CD4-positive, alpha-beta memory T cell (primary cell): ENCODE results near the gene WNT3A. TPM values are rescaled to one million over a fixed set of nuclear protein-coding genes. Genes with fewer than 3 reads are reported as not detected.

Source experiments
- CTCF ChIA-PET: fragments of 350-600 bp; sonication (Branson Sonifier 250); formaldehyde crosslinking; loops from one replicate; lab custom pipeline; 2021; ENCODE audit warnings: inconsistent platforms; ENCODE audit not compliant: partially characterized antibody; lab: Charles Lee
- POLR2A ChIA-PET: fragments of 350-600 bp; sonication (Branson Sonifier 250); formaldehyde crosslinking; loops from one replicate; lab custom pipeline; 2021; ENCODE audit not compliant: partially characterized antibody; lab: Charles Lee
- DNase-seq, 5 donors: peaks; one replicate each; pipeline versions ENCODE4 v3.0.0 to v3.0.0-alpha.2; 2020 to 2022; ENCODE audit warnings: mixed read lengths in 1 of 5
- H3K27ac ChIP-seq: one replicate; pipeline ENCODE4 v1.7.0; 2013; ENCODE audit warnings: low read depth, low read length
- H3K27me3 ChIP-seq: 2 replicates; pipeline ENCODE4 v1.7.0; 2013; ENCODE audit warnings: mild to moderate bottlenecking, low read length, moderate library complexity; ENCODE audit not compliant: insufficient read depth
- H3K36me3 ChIP-seq: 2 replicates; pipeline ENCODE4 v1.7.0; 2013; ENCODE audit warnings: mild to moderate bottlenecking, low read length, moderate library complexity; ENCODE audit not compliant: insufficient read depth
- H3K4me1 ChIP-seq: 2 replicates; pipeline ENCODE4 v1.7.0; 2013; ENCODE audit warnings: mild to moderate bottlenecking, low read length, moderate library complexity; ENCODE audit not compliant: insufficient read depth
- H3K4me3 ChIP-seq, 2 donors: one replicate each; pipeline ENCODE4 v1.7.0; 2013; ENCODE audit warnings: low read length in 2 of 2, mild to moderate bottlenecking in 1 of 2
- H3K9me3 ChIP-seq, 2 donors: one replicate each; pipeline ENCODE4 v1.7.0; 2013; ENCODE audit warnings: low read length in 2 of 2, control low read depth in 1 of 2; ENCODE audit not compliant: control insufficient read depth in 1 of 2
- H3K27ac Mint-ChIP-seq, 7 donors: one replicate each; pipeline ENCODE4 v1.8.0; 2020 to 2021; ENCODE audit warnings: mixed read lengths in 7 of 7, mild to moderate bottlenecking in 6 of 7, inconsistent platforms in 3 of 7, moderate library complexity in 3 of 7
- H3K27me3 Mint-ChIP-seq, 2 donors: one replicate each; pipeline ENCODE4 v1.8.0; 2020 to 2021; ENCODE audit warnings: mixed read lengths in 2 of 2
- H3K36me3 Mint-ChIP-seq, 2 donors: one replicate each; pipeline ENCODE4 v1.8.0; 2020 to 2021; ENCODE audit warnings: mixed read lengths in 2 of 2, inconsistent platforms in 1 of 2, mild to moderate bottlenecking in 1 of 2
- H3K4me1 Mint-ChIP-seq, 4 donors: one replicate each; pipeline ENCODE4 v1.8.0; 2020 to 2021; ENCODE audit warnings: mixed read lengths in 4 of 4, mild to moderate bottlenecking in 1 of 4
- H3K4me3 Mint-ChIP-seq, 8 donors: one replicate each; pipeline ENCODE4 v1.8.0; 2020 to 2021; ENCODE audit warnings: mixed read lengths in 8 of 8, mild to moderate bottlenecking in 7 of 8, moderate library complexity in 6 of 8, inconsistent platforms in 3 of 8
- H3K9me3 Mint-ChIP-seq, 8 donors: one replicate each; pipeline ENCODE4 v1.8.0; 2020 to 2021; ENCODE audit warnings: mixed read lengths in 8 of 8, mild to moderate bottlenecking in 5 of 8, inconsistent platforms in 3 of 8, moderate library complexity in 1 of 8
- intact Hi-C: fragments of 100-400 bp; cut with micrococcal nuclease; formaldehyde crosslinking; loops from one replicate; pipeline ENCODE4 v1.15.1; 2023
- polyA plus RNA-seq, 2 donors: library from polyadenylated mRNA; unstranded; fragments of 300-500 nt; fragmentation: Illumina TruSeq; gene quantifications; one replicate each; pipeline ENCODE4 v1.2.3, GENCODE V29; 2021
- total RNA-seq, 2 experiments: library from RNA; stranded (reverse); gene quantifications; one replicate each; pipeline ENCODE4 v1.2.3, GENCODE V29; 2021

WNT3A gene
- total and polyA plus RNA-seq, 4 experiments from 2014 or later, result not detected

- Mint-ChIP-seq H3K27me3 (no peaks in the 10 kb centered on the region), H3K4me1 (peaks cover 6 to 59% (median 34%) of the 10 kb centered on the region in 4 donors), H3K36me3 (peaks cover 18 to 48% of the 10 kb centered on the region in 2 donors), H3K4me3 (peak overlapping the region; percentile 68 to 94 (median 80)), H3K27ac (peak overlapping the region; percentile 91 to 96 (median 93)), H3K9me3 (peaks cover 0 to 9% (median 0%) of the 10 kb centered on the region in 8 donors)
- DNase-seq, result peak in 4 of 5 donors; percentile 32 to 74 (median 40)
- peak overlapping the region in 1 of 2 donors; percentile 98 for H3K4me3 ChIP-seq
- intact Hi-C loops, result no loop called here
- H3K36me3 ChIP-seq, result peaks cover 43% of the 10 kb centered on the region
- no peaks in the 10 kb centered on the region for H3K9me3 ChIP-seq
- POLR2A ChIA-PET, result interaction anchor here (0.7 to 12.8 kb wide), 3 partner anchors 15 to 336 kb away, joined by 3 to 146 read pairs (median 3); partner anchors contain the start of gene ARF1
- CTCF ChIA-PET, result interaction anchor here (1.1 to 1.2 kb wide), 2 partner anchors 18 to 19 kb away, joined by 3 to 4 read pairs; partner anchors contain the start of gene ARF1
- H3K27ac ChIP-seq, result peak overlapping the region; percentile 85
- peaks cover 20% of the 10 kb centered on the region for H3K4me1 ChIP-seq
- H3K27me3 ChIP-seq, result no peaks in the 10 kb centered on the region
These were observed 94.8 kb downstream of the WNT3A start for GRCh38 chr1:228101614-228101993.

- Histone ChIP-seq H3K27ac (peak overlapping the region; percentile 85), H3K36me3 (peaks cover 41% of the 10 kb centered on the region), H3K4me1 (peaks cover 20% of the 10 kb centered on the region), H3K27me3 (no peaks in the 10 kb centered on the region), H3K4me3 (peak overlapping the region; percentile 29 to 98), H3K9me3 (no peaks in the 10 kb centered on the region)
- Mint-ChIP-seq H3K27me3 (no peaks in the 10 kb centered on the region), H3K36me3 (peaks cover 18 to 46% of the 10 kb centered on the region in 2 donors), H3K4me1 (peaks cover 6 to 64% (median 32%) of the 10 kb centered on the region in 4 donors), H3K9me3 (peaks cover 0 to 9% (median 0%) of the 10 kb centered on the region in 8 donors), H3K27ac (peak overlapping the region; percentile 87 to 97 (median 93)), H3K4me3 (peak overlapping the region; percentile 82 to 94 (median 85))
- intact Hi-C loops, result no loop called here
- POLR2A ChIA-PET, result interaction anchor here (0.6 to 12.8 kb wide), 4 partner anchors 16 to 336 kb away, joined by 3 to 146 read pairs (median 3); partner anchors contain the start of genes ARF1 and IBA57
- DNase-seq, result peak; percentile 62 to 84 (median 65)
- CTCF ChIA-PET, result interaction anchor here (1.1 to 1.2 kb wide), 2 partner anchors 18 to 20 kb away, joined by 3 to 4 read pairs; partner anchors contain the start of gene ARF1
These were observed 95.4 kb downstream of the WNT3A start for GRCh38 chr1:228101994-228102790.

- CTCF ChIA-PET, result no interaction called here
- Histone ChIP-seq H3K27ac (peak within 1 kb of the TSS; percentile 85), H3K4me1 (peaks cover 25% of the 10 kb centered on the region), H3K4me3 (peak within 1 kb of the TSS; percentile 54 to 98), H3K9me3 (no peaks in the 10 kb centered on the region), H3K36me3 (peaks cover 33% of the 10 kb centered on the region), H3K27me3 (no peaks in the 10 kb centered on the region)
- Mint-ChIP-seq H3K4me1 (peaks cover 6 to 61% (median 33%) of the 10 kb centered on the region in 4 donors), H3K36me3 (peaks cover 11 to 40% of the 10 kb centered on the region in 2 donors), H3K4me3 (peak within 1 kb of the TSS; percentile 90 to 95 (median 94)), H3K27ac (peak within 1 kb of the TSS; percentile 93 to 97 (median 97)), H3K27me3 (no peaks in the 10 kb centered on the region), H3K9me3 (peaks cover 0 to 9% (median 0%) of the 10 kb centered on the region in 8 donors)
- peak; percentile 93 to 95 (median 94) for DNase-seq
- intact Hi-C loops, result loop anchor here (1.0 kb wide), 3 partner anchors 21 to 62 kb away; partner anchors contain the start of genes ARF1, GUK1 and IBA57
- POLR2A ChIA-PET, result interaction anchor here (1.3 to 2.6 kb wide), 2 partner anchors 20 to 63 kb away, joined by 7 to 13 read pairs; partner anchors contain the start of genes ARF1 and IBA57
These were observed 96.2 kb downstream of the WNT3A start, which contains the start of gene C1orf35 for GRCh38 chr1:228102791-228103620. Gene C1orf35, minus strand, starts transcription at chr1:228103325. Its CDS starts 98 bp downstream, at chr1:228103227.

GRCh38 chr1:228104526-228105269 is 97.9 kb downstream of the WNT3A start:
- ChIA-PET POLR2A (interaction anchor here (1.4 to 3.1 kb wide), 5 partner anchors 14 to 61 kb away, joined by 4 to 13 read pairs (median 7); partner anchors contain the start of genes ARF1, GUK1 and IBA57), CTCF (no interaction called here)
- Histone ChIP-seq H3K27me3 (no peaks in the 10 kb centered on the region), H3K27ac (no peak overlapping the region), H3K36me3 (peaks cover 17% of the 10 kb centered on the region), H3K9me3 (no peaks in the 10 kb centered on the region), H3K4me1 (peaks cover 35% of the 10 kb centered on the region), H3K4me3 (no peak overlapping the region)
- no peak for DNase-seq
- Mint-ChIP-seq H3K4me3 (peak overlapping the region; percentile 59 to 94 (median 84)), H3K4me1 (peaks cover 10 to 65% (median 39%) of the 10 kb centered on the region in 4 donors), H3K27ac (peak overlapping the region; percentile 10 to 97 (median 83)), H3K36me3 (peaks cover 0 to 31% of the 10 kb centered on the region in 2 donors), H3K27me3 (no peaks in the 10 kb centered on the region), H3K9me3 (peaks cover 0 to 9% (median 0%) of the 10 kb centered on the region in 8 donors)
- intact Hi-C loops, result loop anchor here (5.0 kb wide), 1 partner anchor 1403 kb away; the partner anchor contains the start of gene NUP133

- ChIA-PET CTCF (interaction anchor here (1.1 to 1.9 kb wide), 2 partner anchors 25 to 60 kb away, joined by 3 to 4 read pairs; partner anchors contain the start of gene IBA57), POLR2A (interaction anchor here (0.8 to 3.1 kb wide), 6 partner anchors 15 to 170 kb away, joined by 3 to 13 read pairs (median 6); partner anchors contain the start of genes ARF1, GUK1 and IBA57)
- H3K27ac ChIP-seq, result no peak overlapping the region
- peaks cover 0 to 29% of the 10 kb centered on the region in 2 donors for H3K36me3 Mint-ChIP-seq
- H3K4me1 ChIP-seq, result peaks cover 41% of the 10 kb centered on the region
- intact Hi-C loops, result loop anchor here (5.0 kb wide), 1 partner anchor 1402 kb away; the partner anchor contains the start of gene NUP133
- peak overlapping the region in 4 of 8 donors; percentile 7 to 94 (median 86) for H3K4me3 Mint-ChIP-seq
- peaks cover 0 to 7% (median 0%) of the 10 kb centered on the region in 8 donors for H3K9me3 Mint-ChIP-seq
- peaks cover 17% of the 10 kb centered on the region for H3K36me3 ChIP-seq
- H3K9me3 ChIP-seq, result no peaks in the 10 kb centered on the region
- no peaks in the 10 kb centered on the region for H3K27me3 Mint-ChIP-seq
- H3K27me3 ChIP-seq, result no peaks in the 10 kb centered on the region
- peaks cover 14 to 69% (median 41%) of the 10 kb centered on the region in 4 donors for H3K4me1 Mint-ChIP-seq
- no peak overlapping the region for H3K4me3 ChIP-seq
- peak overlapping the region in 3 of 7 donors; percentile 37 to 93 (median 78) for H3K27ac Mint-ChIP-seq
- DNase-seq, result no peak
These were observed 98.6 kb downstream of the WNT3A start for GRCh38 chr1:228105270-228105995.
